Choroid plexus epithelial cell (primary cell): ENCODE measurements around the gene MTHFR.

ENCODE experiments used
- DNase-seq: peaks from one replicate; pipeline ENCODE4 v3.0.0-alpha.2; 2010; ENCODE audit warnings: low read depth
- H3K4me3 ChIP-seq: 2 replicates; pipeline ENCODE4 v1.5.1; 2011; ENCODE audit warnings: low read depth, mild to moderate bottlenecking, control low read depth, low read length, moderate library complexity
- TF ChIP-seq, protein P1 (sequence below): conservative IDR thresholded peaks from 2 replicates; pipeline ENCODE4 v1.5.1; 2011; ENCODE audit warnings: low read depth, mild to moderate bottlenecking, control low read depth, inconsistent platforms, low read length, moderate library complexity

Gene MTHFR

DNA sequence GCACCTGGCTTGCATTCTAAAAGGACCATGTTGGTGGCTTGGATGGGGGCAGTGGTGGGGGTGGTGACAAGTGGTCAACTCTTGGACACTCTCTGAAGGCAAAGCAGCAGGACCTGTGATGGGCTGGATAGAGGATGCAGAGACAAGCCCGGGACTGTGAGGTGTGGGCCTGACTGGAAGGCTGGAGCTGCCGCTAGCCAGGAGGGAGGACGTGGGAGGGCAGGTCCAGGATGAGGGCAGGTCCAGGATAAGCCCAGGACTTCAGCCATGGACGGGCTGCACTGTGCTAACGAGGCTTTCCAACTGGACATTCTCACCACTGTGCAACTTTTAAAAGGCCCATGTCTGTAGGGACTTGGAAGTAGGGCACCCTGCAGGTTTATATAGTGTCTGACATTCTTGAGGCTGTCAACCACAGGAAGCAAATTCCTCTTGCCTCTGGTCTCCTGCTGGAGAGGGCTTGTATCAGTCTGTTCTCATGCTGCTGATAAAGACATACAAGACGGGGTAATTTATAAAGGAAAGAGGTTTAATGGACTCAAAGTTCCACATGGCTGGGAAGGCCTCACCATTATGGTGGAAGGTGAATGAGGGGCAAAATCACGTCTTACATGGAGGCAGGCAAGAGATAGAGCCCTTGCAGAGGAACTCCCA is 52.1 kb downstream of the MTHFR start:
- TF ChIP-seq, protein P1, sequence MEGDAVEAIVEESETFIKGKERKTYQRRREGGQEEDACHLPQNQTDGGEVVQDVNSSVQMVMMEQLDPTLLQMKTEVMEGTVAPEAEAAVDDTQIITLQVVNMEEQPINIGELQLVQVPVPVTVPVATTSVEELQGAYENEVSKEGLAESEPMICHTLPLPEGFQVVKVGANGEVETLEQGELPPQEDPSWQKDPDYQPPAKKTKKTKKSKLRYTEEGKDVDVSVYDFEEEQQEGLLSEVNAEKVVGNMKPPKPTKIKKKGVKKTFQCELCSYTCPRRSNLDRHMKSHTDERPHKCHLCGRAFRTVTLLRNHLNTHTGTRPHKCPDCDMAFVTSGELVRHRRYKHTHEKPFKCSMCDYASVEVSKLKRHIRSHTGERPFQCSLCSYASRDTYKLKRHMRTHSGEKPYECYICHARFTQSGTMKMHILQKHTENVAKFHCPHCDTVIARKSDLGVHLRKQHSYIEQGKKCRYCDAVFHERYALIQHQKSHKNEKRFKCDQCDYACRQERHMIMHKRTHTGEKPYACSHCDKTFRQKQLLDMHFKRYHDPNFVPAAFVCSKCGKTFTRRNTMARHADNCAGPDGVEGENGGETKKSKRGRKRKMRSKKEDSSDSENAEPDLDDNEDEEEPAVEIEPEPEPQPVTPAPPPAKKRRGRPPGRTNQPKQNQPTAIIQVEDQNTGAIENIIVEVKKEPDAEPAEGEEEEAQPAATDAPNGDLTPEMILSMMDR, result peak; percentile 31
- peak; percentile 85 for DNase-seq
- H3K4me3 ChIP-seq, result no peak overlapping the region

DNA sequence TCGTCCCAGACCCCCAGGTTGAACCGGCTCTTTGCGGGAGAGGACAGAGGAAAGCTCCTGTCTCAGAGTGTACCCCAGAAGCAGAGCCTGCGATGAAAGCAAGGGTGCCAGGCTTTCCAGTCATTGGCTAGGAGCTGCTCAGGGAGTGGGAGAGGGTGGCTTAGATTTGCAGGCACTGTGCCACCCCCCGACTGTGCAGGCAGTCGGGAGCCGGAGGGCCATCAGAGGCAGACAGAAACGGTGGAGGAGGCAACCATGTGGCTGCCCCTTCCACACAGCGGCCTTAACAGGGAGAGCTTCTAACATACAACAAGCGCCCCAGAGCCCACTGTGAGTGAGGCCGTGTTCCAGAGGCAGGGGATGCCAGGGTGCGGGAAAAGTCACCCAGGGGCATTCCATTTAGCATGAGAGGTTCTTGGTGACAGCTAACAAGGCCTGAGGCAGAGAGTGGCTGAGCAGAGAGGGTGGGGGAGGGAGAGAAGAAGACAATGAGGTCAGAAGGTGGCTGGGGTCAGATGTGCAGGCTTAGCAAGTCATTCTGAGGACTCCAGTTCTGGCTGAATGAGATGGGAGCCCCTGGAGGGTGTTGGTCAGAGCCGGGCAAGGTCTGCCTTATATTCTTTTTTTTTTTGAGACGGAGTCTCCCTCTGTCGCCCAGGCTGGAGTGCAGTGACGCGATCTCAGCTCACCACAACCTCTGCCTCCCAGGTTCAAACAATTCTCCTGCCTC is 53.2 kb downstream of the MTHFR start:
- DNase-seq, result no peak
- H3K4me3 ChIP-seq, result no peak overlapping the region
- TF ChIP-seq, protein P1, result no peak

DNA sequence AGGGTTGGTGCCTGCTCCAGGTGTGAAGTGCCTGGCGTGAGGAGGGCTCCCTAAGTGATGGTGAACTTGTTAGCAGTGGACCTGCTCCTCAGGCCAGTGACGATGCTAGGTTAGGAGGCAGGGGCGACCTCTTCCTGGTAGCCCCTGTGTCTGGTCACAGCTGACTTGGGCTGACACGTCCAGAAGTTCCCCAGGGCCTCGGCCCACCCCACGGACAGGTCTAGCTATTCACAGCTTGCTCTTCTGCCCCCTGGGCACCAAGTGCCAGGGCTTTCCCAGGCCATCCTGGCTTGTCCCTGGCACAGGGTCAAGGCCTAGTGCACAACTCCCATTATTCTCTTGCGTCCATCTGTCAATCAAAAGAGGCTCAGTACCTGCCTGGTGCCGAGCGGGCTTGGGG is 54.7 kb downstream of the MTHFR start:
- no peak for DNase-seq
- H3K4me3 ChIP-seq, result no peak overlapping the region
- TF ChIP-seq, protein P1, result no peak

DNA sequence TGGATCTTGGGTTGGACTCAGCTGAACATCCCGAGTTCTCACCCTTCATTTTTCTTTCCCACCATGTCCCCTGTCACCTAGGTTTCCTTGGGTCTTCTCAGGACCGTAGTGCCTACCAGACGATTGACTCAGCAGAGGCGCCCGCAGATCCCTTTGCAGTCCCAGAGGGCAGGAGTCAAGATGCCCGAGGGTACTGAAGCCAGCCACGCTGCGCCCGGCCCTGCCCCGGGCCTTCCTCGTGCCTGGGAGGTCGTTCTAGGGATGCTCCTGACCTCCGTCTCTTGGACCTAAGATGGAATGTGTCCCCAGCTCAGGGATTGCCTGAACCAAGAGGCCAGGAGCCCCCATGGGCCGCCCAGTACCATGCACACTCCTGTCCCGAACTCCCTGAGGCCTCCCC is 55.8 kb downstream of the MTHFR start:
- TF ChIP-seq, protein P1, result no peak
- no peak overlapping the region for H3K4me3 ChIP-seq
- DNase-seq, result no peak

DNA sequence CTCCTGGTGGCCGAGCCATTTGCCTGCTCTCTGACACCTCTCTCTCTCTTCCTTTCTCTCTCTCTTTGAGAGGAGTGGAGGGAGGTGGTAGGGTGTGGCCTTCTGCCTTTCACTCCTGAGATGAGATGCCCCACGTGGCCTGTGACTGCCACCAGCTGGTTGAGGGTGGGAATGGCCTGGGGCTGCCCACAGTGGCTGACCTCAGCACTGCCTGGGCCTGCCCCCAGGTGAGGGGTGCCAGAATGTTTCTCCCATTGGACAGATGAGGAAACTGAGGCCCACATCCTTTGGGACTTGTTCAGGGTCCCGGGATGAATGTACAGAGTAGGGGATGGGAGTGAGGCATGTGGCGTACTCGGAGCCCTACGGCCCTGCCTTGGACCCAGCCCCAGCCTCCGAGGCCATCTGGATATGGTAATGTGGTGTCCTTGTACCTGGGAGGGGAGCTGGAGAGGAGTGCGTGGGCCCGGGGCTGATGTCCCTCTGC is 56.5 kb downstream of the MTHFR start:
- DNase-seq, result peak; percentile 31
- no peak overlapping the region for H3K4me3 ChIP-seq
- TF ChIP-seq, protein P1, result peak; percentile 53

DNA sequence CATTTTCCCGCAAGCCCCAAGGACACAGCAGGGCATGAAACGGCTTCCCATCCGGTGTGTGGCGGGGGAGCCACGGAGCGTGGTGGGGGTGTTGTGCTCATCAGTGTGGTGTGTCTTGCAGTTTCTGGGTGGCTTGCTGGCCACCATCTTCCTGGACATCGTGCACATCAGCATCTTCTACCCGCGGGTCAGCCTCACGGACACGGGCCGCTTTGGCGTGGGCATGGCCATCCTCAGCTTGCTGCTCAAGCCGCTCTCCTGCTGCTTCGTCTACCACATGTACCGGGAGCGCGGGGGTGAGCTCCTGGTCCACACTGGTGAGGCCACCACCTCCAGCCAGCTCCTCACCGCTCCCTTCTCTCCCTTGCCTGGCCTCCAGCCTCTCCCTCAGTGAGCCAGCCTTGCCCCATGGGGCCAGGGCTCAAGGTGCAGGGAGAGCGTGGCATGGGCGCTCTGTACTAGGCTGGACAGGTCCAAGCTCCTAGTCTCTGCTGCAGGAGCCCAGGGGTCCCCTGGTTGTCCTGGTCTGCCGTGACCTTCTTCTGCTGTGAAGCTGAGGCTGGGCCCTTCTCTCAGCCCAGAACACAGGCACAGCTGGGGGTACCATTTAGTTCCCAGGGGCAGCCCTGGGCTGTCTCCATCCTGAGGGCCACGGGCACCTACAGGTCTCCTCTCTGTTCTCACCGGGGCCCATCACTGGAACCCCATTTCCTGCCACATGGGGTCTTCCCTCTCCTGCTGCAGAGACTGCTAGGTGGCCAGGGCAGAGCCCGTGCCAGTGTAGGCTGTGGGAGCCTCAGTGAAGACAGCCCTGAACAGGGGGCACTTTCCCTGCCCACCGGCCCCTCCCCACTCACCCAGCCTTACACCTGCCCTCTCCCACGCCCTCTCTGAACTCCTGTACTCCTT is 57.2 kb downstream of the MTHFR start:
- TF ChIP-seq, protein P1, result no peak

More for the DNA sequence above, 57.2 kb downstream of the MTHFR start:
- H3K4me3 ChIP-seq, result no peak overlapping the region
- no peak for DNase-seq
